ENCODE results near the gene FBN1.

The FBN1 gene

GRCh38 chr15:48388016-48388851 is 257.3 kb downstream of the FBN1 start:
- Mint-ChIP-seq H3K36me3 (ENCODE audit: low read depth) (no peaks in the 10 kb centered on the region), H3K4me1 (peaks cover 30% of the 10 kb centered on the region), H3K27ac (no peak overlapping the region), H3K9me3 (no peaks in the 10 kb centered on the region), H3K4me3 (no peak overlapping the region), H3K27me3 (ENCODE audit: low read depth, poor library complexity) (peaks cover 7% of the 10 kb centered on the region)
- TF ChIP-seq, protein P1, sequence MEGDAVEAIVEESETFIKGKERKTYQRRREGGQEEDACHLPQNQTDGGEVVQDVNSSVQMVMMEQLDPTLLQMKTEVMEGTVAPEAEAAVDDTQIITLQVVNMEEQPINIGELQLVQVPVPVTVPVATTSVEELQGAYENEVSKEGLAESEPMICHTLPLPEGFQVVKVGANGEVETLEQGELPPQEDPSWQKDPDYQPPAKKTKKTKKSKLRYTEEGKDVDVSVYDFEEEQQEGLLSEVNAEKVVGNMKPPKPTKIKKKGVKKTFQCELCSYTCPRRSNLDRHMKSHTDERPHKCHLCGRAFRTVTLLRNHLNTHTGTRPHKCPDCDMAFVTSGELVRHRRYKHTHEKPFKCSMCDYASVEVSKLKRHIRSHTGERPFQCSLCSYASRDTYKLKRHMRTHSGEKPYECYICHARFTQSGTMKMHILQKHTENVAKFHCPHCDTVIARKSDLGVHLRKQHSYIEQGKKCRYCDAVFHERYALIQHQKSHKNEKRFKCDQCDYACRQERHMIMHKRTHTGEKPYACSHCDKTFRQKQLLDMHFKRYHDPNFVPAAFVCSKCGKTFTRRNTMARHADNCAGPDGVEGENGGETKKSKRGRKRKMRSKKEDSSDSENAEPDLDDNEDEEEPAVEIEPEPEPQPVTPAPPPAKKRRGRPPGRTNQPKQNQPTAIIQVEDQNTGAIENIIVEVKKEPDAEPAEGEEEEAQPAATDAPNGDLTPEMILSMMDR (IDR thresholded peaks at IDR 0.05), result no peak
- no peak for DNase-seq

- peaks cover 3% of the 10 kb centered on the region for H3K27me3 Mint-ChIP-seq (ENCODE audit: low read depth, poor library complexity)
- no peaks in the 10 kb centered on the region for H3K36me3 Mint-ChIP-seq (ENCODE audit: low read depth)
- DNase-seq, result no peak
- no peak overlapping the region for H3K27ac Mint-ChIP-seq
- H3K4me1 Mint-ChIP-seq, result peaks cover 22% of the 10 kb centered on the region
- no peaks in the 10 kb centered on the region for H3K9me3 Mint-ChIP-seq
- TF ChIP-seq, protein P1 (IDR thresholded peaks at IDR 0.05), result no peak
- H3K4me3 Mint-ChIP-seq, result no peak overlapping the region
These were observed 260.3 kb downstream of the FBN1 start for GRCh38 chr15:48385031-48385830.

DNA sequence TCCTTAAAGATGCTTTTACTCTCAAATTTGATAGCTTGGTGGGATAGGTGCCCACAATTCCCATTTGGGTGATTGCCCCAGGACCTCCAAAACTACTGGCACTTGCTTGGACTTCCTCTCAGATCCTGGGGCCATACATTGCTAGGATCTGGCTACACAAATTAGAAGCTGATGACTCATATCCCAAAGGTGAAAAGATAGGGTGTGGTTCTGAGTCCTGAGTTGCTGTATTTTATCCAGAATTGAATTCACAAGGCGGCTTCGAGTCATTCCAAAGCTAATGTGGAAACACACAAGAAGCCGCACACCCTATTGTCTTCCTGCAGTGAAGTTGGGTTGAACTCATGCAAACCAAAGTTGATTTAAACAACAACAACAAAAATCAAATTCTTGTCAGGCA is 260.9 kb downstream of the FBN1 start:
- Mint-ChIP-seq H3K9me3 (no peaks in the 10 kb centered on the region), H3K27ac (no peak overlapping the region), H3K4me3 (no peak overlapping the region), H3K27me3 (ENCODE audit: low read depth, poor library complexity) (peaks cover 3% of the 10 kb centered on the region), H3K36me3 (ENCODE audit: low read depth) (no peaks in the 10 kb centered on the region), H3K4me1 (peaks cover 22% of the 10 kb centered on the region)
- no peak for DNase-seq
- TF ChIP-seq, protein P1 (IDR thresholded peaks at IDR 0.05), result no peak

- Mint-ChIP-seq H3K27ac (no peak overlapping the region), H3K4me1 (peaks cover 8% of the 10 kb centered on the region), H3K9me3 (peaks cover 5% of the 10 kb centered on the region), H3K4me3 (no peak overlapping the region), H3K27me3 (ENCODE audit: low read depth, poor library complexity) (peaks cover 3% of the 10 kb centered on the region), H3K36me3 (ENCODE audit: low read depth) (peaks cover 1% of the 10 kb centered on the region)
- TF ChIP-seq, protein P1 (IDR thresholded peaks at IDR 0.05), result no peak
- no peak for DNase-seq
These were observed 262.5 kb downstream of the FBN1 start for GRCh38 chr15:48383031-48383430.

DNA sequence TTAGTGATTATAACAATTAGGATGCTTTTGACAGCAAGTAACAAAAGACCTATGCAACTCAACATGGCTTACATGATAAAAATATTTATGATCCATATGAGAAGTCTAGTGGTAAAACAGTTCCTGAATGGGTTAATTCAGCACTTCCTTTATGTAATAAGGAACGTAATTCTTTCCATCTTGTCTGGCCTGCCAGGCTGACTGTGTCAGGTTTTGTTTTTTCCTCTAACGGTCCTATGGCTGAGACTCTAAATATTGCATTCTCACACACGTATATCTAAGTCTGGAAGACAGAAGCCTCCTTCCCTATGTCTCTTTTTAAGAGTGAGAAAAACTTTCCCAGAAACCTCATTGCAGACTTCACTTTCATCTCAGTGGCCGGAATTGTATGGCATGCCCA is 263.6 kb downstream of the FBN1 start:
- H3K9me3 Mint-ChIP-seq, result peaks cover 17% of the 10 kb centered on the region
- H3K27ac Mint-ChIP-seq, result no peak overlapping the region
- no peak overlapping the region for H3K4me3 Mint-ChIP-seq
- peaks cover 7% of the 10 kb centered on the region for H3K4me1 Mint-ChIP-seq
- H3K27me3 Mint-ChIP-seq (ENCODE audit: low read depth, poor library complexity), result peaks cover 3% of the 10 kb centered on the region
- DNase-seq, result no peak
- peaks cover 6% of the 10 kb centered on the region for H3K36me3 Mint-ChIP-seq (ENCODE audit: low read depth)
- TF ChIP-seq, protein P1 (IDR thresholded peaks at IDR 0.05), result no peak
